Measurements from ENCODE around the gene TUBA8. TPM values are rescaled to one million over a fixed set of nuclear protein-coding genes. Genes with fewer than 3 reads are reported as not detected.
"Not testable (repeated sequence)": the region's sequence is repeated elsewhere in the genome, so short reads cannot be mapped to it uniquely, and the experiment has no call there.

Gene TUBA8
- total and polyA plus RNA-seq, 8 donors: 3.1 to 4.1 (median 3.5) TPM; not detected in 5

DNA sequence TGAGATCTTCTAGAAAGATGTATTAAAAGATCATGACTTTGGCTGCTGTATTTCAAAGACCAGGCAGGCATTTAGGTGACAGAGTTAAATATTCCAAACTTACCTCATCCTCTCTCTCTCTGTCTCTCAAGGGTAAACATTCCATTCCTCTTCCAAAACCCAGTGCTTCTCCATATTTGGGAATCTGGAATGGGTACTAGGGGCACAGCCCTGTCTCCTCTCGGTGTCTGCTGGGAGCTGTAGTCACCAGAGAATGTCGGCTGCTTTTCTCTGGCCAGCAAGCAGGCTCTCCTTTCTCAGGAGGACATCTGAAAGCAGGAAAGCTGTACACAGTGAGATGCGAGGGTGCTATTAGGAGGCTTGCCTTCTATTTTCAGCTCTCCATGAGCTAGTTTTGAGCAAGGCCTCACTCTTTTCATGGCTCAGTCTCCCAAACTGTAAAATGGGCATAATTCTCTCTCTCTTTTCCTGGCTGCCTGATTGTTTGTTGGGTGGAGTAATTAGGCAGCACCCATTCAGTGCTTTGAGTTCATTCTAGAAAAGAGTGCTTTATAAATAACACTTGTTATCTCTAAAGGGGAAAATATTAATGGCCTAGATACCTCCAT, 42.1 kb upstream of the TUBA8 start:
- WGBS, 5 donors: 39 to 76% (median 66%) methylated on average over 3 of the region's 3 CpGs

GRCh38 chr22:18069041-18069440, 41.6 kb upstream of the TUBA8 start:
- peaks cover 0 to 12% (median 0%) of the 10 kb centered on the region in 3 donors for H3K27me3 ChIP-seq

More for the DNA sequence above, 42.1 kb upstream of the TUBA8 start:
- no peaks in the 10 kb centered on the region for H3K36me3 ChIP-seq
- H3K4me1 ChIP-seq: peaks cover 0 to 27% (median 8%) of the 10 kb centered on the region in 4 donors
- peak in 1 of 2 donors; percentile 60 for DNase-seq
- peak in 2 of 3 donors; percentile 24 to 43 for TF ChIP-seq POLR2AphosphoS5 (IDR thresholded peaks at IDR 0.05)
- no peak for TF ChIP-seq CTCF (IDR thresholded peaks at IDR 0.05)
- TF ChIP-seq EP300 (IDR thresholded peaks at IDR 0.05): no peak
- no peak for TF ChIP-seq POLR2A (IDR thresholded peaks at IDR 0.05)
- intact Hi-C loops (cut with DNase I; ENCODE audit: low total_unique reads): no loop called here
- no peaks in the 10 kb centered on the region for H3K9me3 ChIP-seq
- no peak overlapping the region for H3K4me3 ChIP-seq
- peaks cover 0 to 12% (median 0%) of the 10 kb centered on the region in 3 donors for H3K27me3 ChIP-seq
- H3K27ac ChIP-seq: peak overlapping the region in 4 of 5 donors; percentile 54 to 87 (median 76)

DNA sequence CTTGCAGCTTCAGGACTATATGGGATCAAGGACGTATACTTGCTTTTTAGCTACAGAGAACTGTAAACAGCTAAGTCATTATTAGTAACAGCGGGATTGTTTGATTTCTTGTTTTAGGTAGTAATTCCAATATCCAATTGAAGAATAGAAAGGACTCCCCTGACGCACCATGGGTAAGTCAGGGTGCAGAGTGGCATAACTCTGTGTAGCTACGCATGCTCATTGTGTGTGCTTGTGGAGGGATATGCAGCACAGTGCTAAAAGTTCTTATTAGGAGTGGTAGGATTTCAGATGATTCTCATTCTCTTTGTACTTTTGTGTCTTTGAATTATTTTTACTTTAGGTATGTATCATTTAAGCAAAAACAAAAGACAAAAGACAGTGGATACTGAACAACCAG, 40.6 kb upstream of the TUBA8 start:
- Histone ChIP-seq H3K27me3 (peaks cover 0 to 5% (median 0%) of the 10 kb centered on the region in 3 donors), H3K27ac (no peak overlapping the region), H3K36me3 (no peaks in the 10 kb centered on the region), H3K4me1 (peaks cover 0 to 27% (median 8%) of the 10 kb centered on the region in 4 donors), H3K4me3 (no peak overlapping the region), H3K9me3 (no peaks in the 10 kb centered on the region)
- intact Hi-C loops (cut with DNase I; ENCODE audit: low total_unique reads): loop anchor here (5.0 to 10.0 kb wide), 2 partner anchors 75 to 243 kb away; no protein-coding TSS in a partner anchor
- WGBS, 5 donors: 91 to 96% (median 92%) methylated on average over 4 of the region's 4 CpGs
- no peak for DNase-seq
- TF ChIP-seq CTCF (IDR thresholded peaks at IDR 0.05): no peak
- no peak for TF ChIP-seq POLR2AphosphoS5 (IDR thresholded peaks at IDR 0.05)
- no peak for TF ChIP-seq POLR2A (IDR thresholded peaks at IDR 0.05)
- no peak for TF ChIP-seq EP300 (IDR thresholded peaks at IDR 0.05)

More at GRCh38 chr22:18069041-18069440, 41.6 kb upstream of the TUBA8 start:
- peaks cover 0 to 27% (median 8%) of the 10 kb centered on the region in 4 donors for H3K4me1 ChIP-seq
- WGBS, 5 donors: 26 to 54% (median 44%) methylated on average over 2 of the region's 2 CpGs
- no peak overlapping the region for H3K4me3 ChIP-seq
- no peaks in the 10 kb centered on the region for H3K9me3 ChIP-seq
- TF ChIP-seq POLR2AphosphoS5 (IDR thresholded peaks at IDR 0.05) (no peak), EP300 (IDR thresholded peaks at IDR 0.05) (no peak), POLR2A (IDR thresholded peaks at IDR 0.05) (no peak), CTCF (IDR thresholded peaks at IDR 0.05) (no peak)
- peak overlapping the region in 3 of 5 donors; percentile 69 to 87 (median 83) for H3K27ac ChIP-seq
- intact Hi-C loops (cut with DNase I; ENCODE audit: low total_unique reads): no loop called here
- DNase-seq: no peak
- no peaks in the 10 kb centered on the region for H3K36me3 ChIP-seq

DNA sequence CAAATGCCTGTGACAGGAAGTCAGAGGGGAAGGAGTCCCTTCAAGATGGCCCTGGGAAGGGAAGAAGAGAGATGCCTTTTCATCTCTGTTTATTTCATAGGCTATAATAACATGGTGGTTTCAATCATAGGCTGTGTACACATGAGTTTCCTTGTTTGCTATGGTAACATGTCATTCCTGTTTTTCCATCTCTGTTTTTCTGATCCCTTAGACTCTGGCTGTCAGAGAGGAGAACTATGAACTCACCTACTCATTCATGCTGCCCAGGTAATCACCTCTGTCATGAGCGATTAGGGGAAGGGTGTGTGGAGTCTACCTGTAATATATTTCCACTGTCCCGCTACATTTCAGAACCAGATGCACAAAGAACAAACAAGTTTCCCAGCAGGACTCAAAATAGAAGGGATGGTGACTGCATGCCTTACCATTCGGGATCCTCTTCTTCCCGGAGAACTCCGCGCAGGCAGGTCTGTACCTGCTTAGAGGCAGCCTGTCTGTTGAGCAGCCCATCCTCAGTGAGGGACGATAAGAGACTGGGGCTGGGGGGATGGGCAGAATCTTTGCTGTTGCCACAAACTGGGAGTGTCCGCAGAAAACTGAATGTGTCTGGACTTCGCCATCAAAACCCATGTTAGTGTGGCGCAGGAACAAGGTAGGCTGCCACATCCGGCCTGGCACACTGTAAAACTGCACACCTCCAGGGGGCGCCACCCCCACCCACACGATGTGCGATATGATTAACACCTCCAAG, 39.9 kb upstream of the TUBA8 start:
- TF ChIP-seq CTCF (IDR thresholded peaks at IDR 0.05) (no peak), EP300 (IDR thresholded peaks at IDR 0.05) (no peak), POLR2A (IDR thresholded peaks at IDR 0.05) (no peak), POLR2AphosphoS5 (IDR thresholded peaks at IDR 0.05) (no peak)
- Histone ChIP-seq H3K4me1 (peaks cover 0 to 29% (median 11%) of the 10 kb centered on the region in 4 donors), H3K9me3 (no peaks in the 10 kb centered on the region), H3K27ac (no peak overlapping the region), H3K27me3 (no peaks in the 10 kb centered on the region), H3K4me3 (no peak overlapping the region), H3K36me3 (no peaks in the 10 kb centered on the region)
- intact Hi-C loops (cut with DNase I; ENCODE audit: low total_unique reads): loop anchor here (5.0 to 10.0 kb wide), 2 partner anchors 76 to 243 kb away; no protein-coding TSS in a partner anchor
- 68 to 81% (median 74%) methylated on average over 14 of the region's 14 CpGs for WGBS, 5 donors
- no peak for DNase-seq

DNA sequence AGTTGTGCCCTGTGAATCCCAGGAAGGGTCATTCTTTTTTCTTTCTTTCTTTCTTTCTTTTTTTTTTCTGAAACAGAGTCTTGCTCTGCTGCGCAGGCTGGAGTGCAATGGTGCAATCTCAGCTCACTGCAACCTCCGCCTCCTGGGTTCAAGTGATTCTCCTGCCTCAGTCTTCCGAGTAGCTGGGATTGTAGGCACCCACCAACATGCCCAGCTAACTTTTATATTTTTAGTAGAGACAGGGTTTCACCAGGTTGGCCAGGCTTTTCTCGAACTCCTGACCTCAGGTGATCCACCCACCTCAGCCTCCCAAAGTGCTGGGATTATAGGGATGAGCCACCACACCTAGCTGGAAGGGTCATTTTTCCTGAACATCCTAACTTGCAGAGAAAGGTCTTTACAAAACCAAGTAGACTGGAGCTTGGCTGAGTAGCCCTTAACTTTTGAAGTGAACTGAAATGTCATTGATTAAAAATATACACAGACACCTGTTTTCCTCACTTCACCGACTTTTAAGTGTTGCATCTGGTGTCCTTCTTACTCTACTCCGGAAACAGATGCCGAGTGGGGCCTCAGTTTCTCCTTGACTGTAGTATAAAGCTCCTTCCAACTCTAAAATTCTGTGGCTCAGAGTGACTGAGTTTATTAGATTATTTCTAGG, 39.2 kb upstream of the TUBA8 start:
- intact Hi-C loops (cut with DNase I; ENCODE audit: low total_unique reads): loop anchor here (5.0 to 10.0 kb wide), 2 partner anchors 77 to 244 kb away; no protein-coding TSS in a partner anchor
- peaks cover 2 to 28% (median 15%) of the 10 kb centered on the region in 4 donors for H3K4me1 ChIP-seq
- not testable (repeated sequence) for H3K4me3 ChIP-seq, H3K36me3 ChIP-seq, H3K27me3 ChIP-seq, DNase-seq, H3K27ac ChIP-seq, H3K9me3 ChIP-seq
- 87 to 91% (median 89%) methylated on average over 7 of the region's 7 CpGs for WGBS, 5 donors
